SK-N-SH treated with all-trans-retinoic acid at 6 μM for 48 hours (cell line): ENCODE measurements around the gene ACOXL.

Experiments used
- ATAC-seq: fragments of 200-7000 bp; cut with Tn5 transposase; 3 replicates; pipeline ENCODE4 v1.9.1; 2020; ENCODE audit warnings: mild to moderate bottlenecking, moderate library complexity
- ARNTL ChIP-seq: fragments of 450-650 bp; formaldehyde crosslinking; IDR thresholded peaks from 2 replicates; pipeline ENCODE4 v1.5.0; 2020; ENCODE audit warnings: low read depth, mild to moderate bottlenecking, moderate library complexity, borderline replicate concordance
- BACH2 ChIP-seq: fragments of 250-450 bp; sonication (Bioruptor Pico); IDR thresholded peaks from 2 replicates; pipeline ENCODE4 v1.9.0; 2021; ENCODE audit warnings: mild to moderate bottlenecking, borderline replicate concordance
- CSDC2 ChIP-seq: fragments of 250-450 bp; sonication (Bioruptor Pico); IDR thresholded peaks from 2 replicates; pipeline ENCODE4 v1.5.0; 2020; ENCODE audit warnings: mild to moderate bottlenecking, moderate library complexity
- CSRNP3 ChIP-seq: fragments of 250-450 bp; sonication (Bioruptor Pico); IDR thresholded peaks from 2 replicates; pipeline ENCODE4 v1.5.1; 2021; ENCODE audit warnings: mild to moderate bottlenecking, moderate library complexity
- ESRRG ChIP-seq: fragments of 250-450 bp; sonication (Bioruptor Pico); IDR thresholded peaks from 2 replicates; pipeline ENCODE4 v1.6.1; 2021; ENCODE audit warnings: mild to moderate bottlenecking
- GLIS3 ChIP-seq: fragments of 250-450 bp; sonication (Bioruptor Pico); IDR thresholded peaks from 2 replicates; pipeline ENCODE4 v1.5.0; 2020; ENCODE audit warnings: mild to moderate bottlenecking, moderate library complexity
- ISL1 ChIP-seq: fragments of 250-450 bp; sonication (Bioruptor Pico); IDR thresholded peaks from 2 replicates; pipeline ENCODE4 v2.1.2; 2022; ENCODE audit warnings: mild to moderate bottlenecking, moderate library complexity
- OSR1 ChIP-seq: fragments of 250-450 bp; sonication (Bioruptor Pico); IDR thresholded peaks from 2 replicates; pipeline ENCODE4 v1.8.0; 2022; ENCODE audit warnings: moderate library complexity, mild to moderate bottlenecking, inconsistent platforms
- PPARA ChIP-seq: fragments of 250-450 bp; sonication (Bioruptor Pico); IDR thresholded peaks from 2 replicates; pipeline ENCODE4 v1.5.0; 2020; ENCODE audit warnings: mild to moderate bottlenecking, borderline replicate concordance
- RARB ChIP-seq: fragments of 250-450 bp; sonication (Bioruptor Pico); IDR thresholded peaks from 2 replicates; pipeline ENCODE4 v1.8.0; 2021; ENCODE audit warnings: mild to moderate bottlenecking, moderate library complexity
- TCF4 ChIP-seq: fragments of 250-450 bp; sonication (Bioruptor Pico); IDR thresholded peaks from 2 replicates; pipeline ENCODE4 v1.8.0; 2021; ENCODE audit warnings: mild to moderate bottlenecking, moderate library complexity, borderline replicate concordance
- TOX ChIP-seq: fragments of 250-450 bp; sonication (Bioruptor Pico); IDR thresholded peaks from 2 replicates; pipeline ENCODE4 v1.8.0; 2021; ENCODE audit warnings: mild to moderate bottlenecking, moderate library complexity, borderline replicate concordance
- TSHZ2 ChIP-seq: fragments of 250-450 bp; sonication (Bioruptor Pico); IDR thresholded peaks from 2 replicates; pipeline ENCODE4 v1.5.0; 2020; ENCODE audit warnings: mild to moderate bottlenecking, moderate library complexity
- ZC3H10 ChIP-seq: fragments of 250-450 bp; sonication (Bioruptor Pico); IDR thresholded peaks from 2 replicates; pipeline ENCODE4 v1.5.1; 2021; ENCODE audit warnings: mild to moderate bottlenecking, moderate library complexity
- ZFP3 ChIP-seq: fragments of 250-450 bp; sonication (Bioruptor Pico); IDR thresholded peaks from 2 replicates; pipeline ENCODE4 v1.5.0; 2020; ENCODE audit warnings: mild to moderate bottlenecking, moderate library complexity
- ZFP30 ChIP-seq: fragments of 450-650 bp; formaldehyde crosslinking; IDR thresholded peaks from 2 replicates; pipeline ENCODE4 v1.5.0; 2022; ENCODE audit warnings: mild to moderate bottlenecking, moderate library complexity
- ZNF565 ChIP-seq: fragments of 450-650 bp; formaldehyde crosslinking; conservative IDR thresholded peaks from 2 replicates; pipeline ENCODE4 v1.5.0; 2020; ENCODE audit warnings: low read depth, mild to moderate bottlenecking, moderate library complexity
- ZNF70 ChIP-seq: fragments of 450-650 bp; formaldehyde crosslinking; IDR thresholded peaks from 2 replicates; pipeline ENCODE4 v1.5.0; 2020; ENCODE audit warnings: mild to moderate bottlenecking, moderate library complexity
- ZNF8 ChIP-seq: fragments of 450-650 bp; formaldehyde crosslinking; IDR thresholded peaks from 2 replicates; pipeline ENCODE4 v1.5.0; 2020; ENCODE audit warnings: mild to moderate bottlenecking, moderate library complexity
- TF ChIP-seq, protein P1 (sequence below): fragments of 250-450 bp; sonication (Bioruptor Pico); IDR thresholded peaks from 2 replicates; pipeline ENCODE4 v1.5.1; 2020; ENCODE audit warnings: low read depth, mild to moderate bottlenecking, moderate library complexity
- TF ChIP-seq, protein P2 (sequence below): fragments of 250-450 bp; sonication (Bioruptor Pico); IDR thresholded peaks from 2 replicates; pipeline ENCODE4 v1.8.0; 2020; ENCODE audit warnings: mild to moderate bottlenecking, moderate library complexity, borderline replicate concordance
- TF ChIP-seq, protein P3 (sequence below): fragments of 250-450 bp; sonication (Bioruptor Pico); IDR thresholded peaks from 2 replicates; pipeline ENCODE4 v1.8.0; 2021; ENCODE audit warnings: low read depth, mild to moderate bottlenecking, moderate library complexity, borderline replicate concordance

The ACOXL gene

DNA sequence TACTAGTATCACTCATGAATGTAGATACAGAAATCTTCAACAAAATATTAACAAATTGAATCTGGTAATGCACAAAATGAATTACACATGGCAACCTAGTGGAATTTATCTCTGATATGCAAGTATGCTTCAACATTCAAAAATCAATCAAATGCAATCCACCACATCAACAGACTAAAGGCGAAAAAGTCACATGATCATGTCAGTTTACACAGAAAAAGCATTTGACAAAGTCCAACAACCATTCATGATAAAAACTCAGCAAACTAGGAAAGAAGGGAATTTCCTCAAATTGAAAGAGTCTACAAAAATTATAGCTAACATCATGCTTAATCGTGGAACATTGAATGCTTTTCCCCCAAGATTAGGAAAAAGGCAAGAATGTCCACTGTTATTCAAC lies 237.8 kb downstream of the ACOXL start:
- TF ChIP-seq, protein P1, sequence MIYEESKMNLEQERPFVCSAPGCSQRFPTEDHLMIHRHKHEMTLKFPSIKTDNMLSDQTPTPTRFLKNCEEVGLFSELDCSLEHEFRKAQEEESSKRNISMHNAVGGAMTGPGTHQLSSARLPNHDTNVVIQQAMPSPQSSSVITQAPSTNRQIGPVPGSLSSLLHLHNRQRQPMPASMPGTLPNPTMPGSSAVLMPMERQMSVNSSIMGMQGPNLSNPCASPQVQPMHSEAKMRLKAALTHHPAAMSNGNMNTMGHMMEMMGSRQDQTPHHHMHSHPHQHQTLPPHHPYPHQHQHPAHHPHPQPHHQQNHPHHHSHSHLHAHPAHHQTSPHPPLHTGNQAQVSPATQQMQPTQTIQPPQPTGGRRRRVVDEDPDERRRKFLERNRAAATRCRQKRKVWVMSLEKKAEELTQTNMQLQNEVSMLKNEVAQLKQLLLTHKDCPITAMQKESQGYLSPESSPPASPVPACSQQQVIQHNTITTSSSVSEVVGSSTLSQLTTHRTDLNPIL (CRISPR knock-in tag): no peak
- TF ChIP-seq, protein P2, sequence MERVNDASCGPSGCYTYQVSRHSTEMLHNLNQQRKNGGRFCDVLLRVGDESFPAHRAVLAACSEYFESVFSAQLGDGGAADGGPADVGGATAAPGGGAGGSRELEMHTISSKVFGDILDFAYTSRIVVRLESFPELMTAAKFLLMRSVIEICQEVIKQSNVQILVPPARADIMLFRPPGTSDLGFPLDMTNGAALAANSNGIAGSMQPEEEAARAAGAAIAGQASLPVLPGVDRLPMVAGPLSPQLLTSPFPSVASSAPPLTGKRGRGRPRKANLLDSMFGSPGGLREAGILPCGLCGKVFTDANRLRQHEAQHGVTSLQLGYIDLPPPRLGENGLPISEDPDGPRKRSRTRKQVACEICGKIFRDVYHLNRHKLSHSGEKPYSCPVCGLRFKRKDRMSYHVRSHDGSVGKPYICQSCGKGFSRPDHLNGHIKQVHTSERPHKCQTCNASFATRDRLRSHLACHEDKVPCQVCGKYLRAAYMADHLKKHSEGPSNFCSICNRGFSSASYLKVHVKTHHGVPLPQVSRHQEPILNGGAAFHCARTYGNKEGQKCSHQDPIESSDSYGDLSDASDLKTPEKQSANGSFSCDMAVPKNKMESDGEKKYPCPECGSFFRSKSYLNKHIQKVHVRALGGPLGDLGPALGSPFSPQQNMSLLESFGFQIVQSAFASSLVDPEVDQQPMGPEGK (CRISPR knock-in tag): no peak
- no peak for TF ChIP-seq CSRNP3
- TF ChIP-seq PPARA (CRISPR knock-in tag): no peak
- TF ChIP-seq ARNTL (CRISPR knock-in tag): no peak
- no peak for TF ChIP-seq ZNF8 (CRISPR knock-in tag)
- TF ChIP-seq RARB (CRISPR knock-in tag): no peak
- no peak for TF ChIP-seq TCF4 (CRISPR knock-in tag)
- no peak for TF ChIP-seq CSDC2 (CRISPR knock-in tag)
- TF ChIP-seq ZC3H10 (CRISPR knock-in tag): no peak
- TF ChIP-seq BACH2 (CRISPR knock-in tag): no peak
- no peak for TF ChIP-seq TOX (CRISPR knock-in tag)
- TF ChIP-seq TSHZ2: no peak
- TF ChIP-seq GLIS3: no peak
- no peak for TF ChIP-seq ESRRG (CRISPR knock-in tag)
- no peak for TF ChIP-seq ZFP30 (CRISPR knock-in tag)
- TF ChIP-seq ISL1 (CRISPR knock-in tag): no peak
- TF ChIP-seq ZNF565: no peak
- no peak for TF ChIP-seq ZNF70
- no peak for TF ChIP-seq ZFP3

DNA sequence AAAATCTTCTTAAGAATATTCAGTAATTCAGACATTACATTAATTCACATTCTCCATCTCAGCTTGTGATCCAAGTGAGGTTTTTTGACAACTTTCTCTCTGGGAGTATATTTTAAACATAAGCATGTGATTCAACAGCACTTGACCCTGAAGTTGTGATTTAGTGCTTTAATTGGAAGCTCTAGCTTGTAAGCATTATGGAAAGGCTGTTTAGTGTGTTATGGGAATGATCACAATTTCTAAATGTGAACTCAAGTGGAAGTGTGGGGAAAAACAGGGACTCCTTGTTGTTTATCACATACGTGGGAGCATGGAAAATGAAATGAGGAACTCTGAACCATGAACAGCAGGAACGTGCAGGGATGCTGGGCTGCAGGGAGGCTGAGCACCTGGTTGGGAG lies 239.4 kb downstream of the ACOXL start:
- ATAC-seq: no peak

More for the DNA sequence above, 237.8 kb downstream of the ACOXL start:
- ATAC-seq: no peak

DNA sequence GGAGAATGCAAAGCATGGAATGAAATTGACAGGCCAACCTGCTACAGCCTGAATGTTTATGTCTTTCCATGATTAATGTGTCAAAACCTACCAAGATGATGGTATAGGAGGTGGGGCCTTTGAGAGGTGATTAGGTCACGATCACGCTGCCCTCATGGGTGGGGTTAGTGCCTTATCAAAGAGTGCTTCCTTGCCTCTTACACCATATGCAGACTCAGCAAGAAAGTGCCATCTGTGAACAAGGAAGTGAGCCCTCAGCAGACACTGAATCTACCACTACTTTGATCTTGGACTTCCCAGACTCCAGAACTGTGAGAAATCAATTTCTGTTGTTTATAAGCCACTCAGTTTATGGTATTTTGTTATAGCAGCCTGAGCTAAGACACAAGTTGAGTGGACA lies 240.9 kb downstream of the ACOXL start:
- no peak for TF ChIP-seq GLIS3
- no peak for TF ChIP-seq ZNF70
- TF ChIP-seq, protein P3, sequence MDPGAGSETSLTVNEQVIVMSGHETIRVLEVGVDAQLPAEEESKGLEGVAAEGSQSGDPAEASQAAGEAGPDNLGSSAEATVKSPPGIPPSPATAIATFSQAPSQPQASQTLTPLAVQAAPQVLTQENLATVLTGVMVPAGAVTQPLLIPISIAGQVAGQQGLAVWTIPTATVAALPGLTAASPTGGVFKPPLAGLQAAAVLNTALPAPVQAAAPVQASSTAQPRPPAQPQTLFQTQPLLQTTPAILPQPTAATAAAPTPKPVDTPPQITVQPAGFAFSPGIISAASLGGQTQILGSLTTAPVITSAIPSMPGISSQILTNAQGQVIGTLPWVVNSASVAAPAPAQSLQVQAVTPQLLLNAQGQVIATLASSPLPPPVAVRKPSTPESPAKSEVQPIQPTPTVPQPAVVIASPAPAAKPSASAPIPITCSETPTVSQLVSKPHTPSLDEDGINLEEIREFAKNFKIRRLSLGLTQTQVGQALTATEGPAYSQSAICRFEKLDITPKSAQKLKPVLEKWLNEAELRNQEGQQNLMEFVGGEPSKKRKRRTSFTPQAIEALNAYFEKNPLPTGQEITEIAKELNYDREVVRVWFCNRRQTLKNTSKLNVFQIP (CRISPR knock-in tag): no peak
- no peak for TF ChIP-seq ISL1 (CRISPR knock-in tag)
- no peak for TF ChIP-seq RARB (CRISPR knock-in tag)
- ATAC-seq: no peak

More for the DNA sequence above, 239.4 kb downstream of the ACOXL start:
- TF ChIP-seq TOX (CRISPR knock-in tag) (no peak), ESRRG (CRISPR knock-in tag) (no peak), ZFP3 (no peak), TCF4 (CRISPR knock-in tag) (no peak), OSR1 (CRISPR knock-in tag) (no peak), ZC3H10 (CRISPR knock-in tag) (no peak), CSDC2 (CRISPR knock-in tag) (no peak), ZNF70 (no peak), ISL1 (CRISPR knock-in tag) (no peak), RARB (CRISPR knock-in tag) (no peak), ARNTL (CRISPR knock-in tag) (no peak), BACH2 (CRISPR knock-in tag) (no peak)
